HG03108 (cell line): Measurements from ENCODE around the gene NOP16.

Experiments
- ATAC-seq: cut with Tn5 transposase; IDR thresholded peaks from one replicate; pipeline ENCODE4 v1.9.1; 2021; ENCODE audit warnings: moderate library complexity; ENCODE audit not compliant: unreplicated experiment

NOP16 gene

GRCh38 chr5:176361437-176362232 is 26.8 kb downstream of the NOP16 start, which contains the start of gene KIAA1191:
Gene KIAA1191 (minus strand): TSS chr5:176361764. CDS start chr5:176359508, 2,256 bp downstream.
- ATAC-seq: peak; percentile 92

- peak; percentile 4 for ATAC-seq
Observed at GRCh38 chr5:176360894-176361436, 27.4 kb downstream of the NOP16 start.

GRCh38 chr5:176359658-176360057 is 28.7 kb downstream of the NOP16 start:
- ATAC-seq: no peak

- no peak for ATAC-seq
Observed at GRCh38 chr5:176356179-176356566, 32.2 kb downstream of the NOP16 start.

- ATAC-seq: no peak
Observed at GRCh38 chr5:176355400-176356178, 32.8 kb downstream of the NOP16 start.

GRCh38 chr5:176353533-176353932 is 34.9 kb downstream of the NOP16 start:
- no peak for ATAC-seq

- ATAC-seq: peak; percentile 44
Observed at GRCh38 chr5:176352116-176352878, 36.1 kb downstream of the NOP16 start.

GRCh38 chr5:176350416-176350815 is 38.0 kb downstream of the NOP16 start:
- no peak for ATAC-seq

- no peak for ATAC-seq
Observed at GRCh38 chr5:176342766-176343458, 45.5 kb downstream of the NOP16 start.

- ATAC-seq: no peak
Observed at GRCh38 chr5:176342158-176342483, 46.3 kb downstream of the NOP16 start.

- ATAC-seq: no peak
Observed at GRCh38 chr5:176341325-176342157, 46.9 kb downstream of the NOP16 start.

GRCh38 chr5:176339304-176339703 is 49.1 kb downstream of the NOP16 start:
- no peak for ATAC-seq

- ATAC-seq: no peak
Observed at GRCh38 chr5:176337913-176338312, 50.5 kb downstream of the NOP16 start.

GRCh38 chr5:176334031-176334770 is 54.2 kb downstream of the NOP16 start:
- ATAC-seq: no peak
